HG03097 (cell line): ENCODE measurements around the gene CIDEA.
"Not testable (repeated sequence)": the region's sequence is repeated elsewhere in the genome, so short reads cannot be mapped to it uniquely, and the experiment has no call there.

Experiments
- ATAC-seq: cut with Tn5 transposase; IDR thresholded peaks from one replicate; pipeline ENCODE4 v1.9.1; 2021; ENCODE audit not compliant: unreplicated experiment, low FRiP score

CIDEA gene

GRCh38 chr18:12238826-12239225 is 15.3 kb upstream of the CIDEA start:
- no peak for ATAC-seq

GRCh38 chr18:12239431-12239830 is 14.7 kb upstream of the CIDEA start:
- no peak for ATAC-seq

GRCh38 chr18:12242658-12243260 is 11.4 kb upstream of the CIDEA start:
- ATAC-seq: no peak

GRCh38 chr18:12243272-12243671 is 10.9 kb upstream of the CIDEA start:
- ATAC-seq: not testable (repeated sequence)

GRCh38 chr18:12245793-12246135 is 8.4 kb upstream of the CIDEA start:
- no peak for ATAC-seq

GRCh38 chr18:12246849-12247808 is 7.0 kb upstream of the CIDEA start:
- ATAC-seq: no peak

GRCh38 chr18:12247946-12248345 is 6.2 kb upstream of the CIDEA start:
- no peak for ATAC-seq

- no peak for ATAC-seq
Observed at GRCh38 chr18:12248926-12249720, 5.0 kb upstream of the CIDEA start.

GRCh38 chr18:12251311-12251710 is 2.9 kb upstream of the CIDEA start:
- no peak for ATAC-seq

GRCh38 chr18:12252061-12252460 is 2.1 kb upstream of the CIDEA start:
- ATAC-seq: no peak

- ATAC-seq: no peak
Observed at GRCh38 chr18:12253027-12253426, 1.1 kb upstream of the CIDEA start.

GRCh38 chr18:12253663-12254135 is 462 bp upstream of the CIDEA start:
- no peak for ATAC-seq

GRCh38 chr18:12254820-12255511 is 805 bp downstream of the CIDEA start:
- ATAC-seq: no peak

GRCh38 chr18:12255626-12256026 is 1.5 kb downstream of the CIDEA start:
- no peak for ATAC-seq

- no peak for ATAC-seq
Observed at GRCh38 chr18:12256951-12257350, 2.8 kb downstream of the CIDEA start.

- no peak for ATAC-seq
Observed at GRCh38 chr18:12257996-12258718, 4.0 kb downstream of the CIDEA start.

GRCh38 chr18:12258719-12259705 is 4.9 kb downstream of the CIDEA start:
- ATAC-seq: no peak

- no peak for ATAC-seq
Observed at GRCh38 chr18:12262748-12263147, 8.6 kb downstream of the CIDEA start.

GRCh38 chr18:12264864-12265263 is 10.7 kb downstream of the CIDEA start:
- no peak for ATAC-seq
